K562 (cell line): ENCODE results near the gene LY6G5B. TPM values are rescaled to one million over a fixed set of nuclear protein-coding genes. Genes with fewer than 3 reads are reported as not detected.
A peak's percentile ranks its signal among the peaks of the same experiment; 100 is the strongest.

Experiments used
- SMARCB1 ChIP-seq: IDR thresholded peaks from 2 replicates; pipeline ENCODE4 v1.6.1; 2011; ENCODE audit warnings: improper control_type of control experiment, low read depth; ENCODE audit not compliant: insufficient read length
- SP1 ChIP-seq: sonication (generic); formaldehyde crosslinking; IDR thresholded peaks from 2 replicates; pipeline ENCODE4 v1.8.1; 2022; ENCODE audit warnings: mild to moderate bottlenecking, missing genetic modification reagents
- ZNF507 ChIP-seq: conservative IDR thresholded peaks from 2 replicates; pipeline ENCODE4 v1.6.1; 2017; ENCODE audit warnings: missing genetic modification characterization, missing compliant biosample characterization
- ZNF695 ChIP-seq: fragments of 450-650 bp; formaldehyde crosslinking; IDR thresholded peaks from 2 replicates; pipeline ENCODE4 v1.4.0; 2020; ENCODE audit warnings: mild to moderate bottlenecking, moderate library complexity
- ZNF830 ChIP-seq: fragments of 250-450 bp; sonication (Bioruptor Pico); IDR thresholded peaks from 2 replicates; pipeline ENCODE4 v1.5.0; 2021; ENCODE audit warnings: mild to moderate bottlenecking
- polyA plus RNA-seq, 8 experiments: library from polyadenylated mRNA; depleted of rRNA in 4 of 8; stranded (reverse) in 5 of 8; unstranded in 3 of 8; fragments of >200 nt; fragmentation: Nextera tagmentation in 2 of 8; fragmentation: Illumina TruSeq in 1 of 8; extraction: Ambion mirVana in 2 of 8; extraction: Trizol in 1 of 8; gene quantifications; 2 replicates each; pipeline versions ENCODE4 v1.2.1 to v1.2.3, GENCODE V29; 2011 to 2014; ENCODE audit warnings: inconsistent platforms in 1 of 8, missing spikeins in 1 of 8
- total RNA-seq, 7 experiments: library from RNA; depleted of rRNA in 6 of 7; stranded (reverse); fragments of >200 nt in 6 of 7; fragmentation: Illumina TruSeq in 2 of 7; extraction: Trizol in 2 of 7; gene quantifications; 2 replicates each; pipeline versions ENCODE4 v1.2.1 to v1.2.3, GENCODE V29; 2011 to 2021; ENCODE audit warnings: low replicate concordance in 1 of 7
- TF ChIP-seq, protein P1 (sequence below): fragments of 200-600 bp; sonication (generic); IDR thresholded peaks from one replicate; pipeline ENCODE4 v1.6.1; 2012; ENCODE audit warnings: mild to moderate bottlenecking, low read depth, low read length, inconsistent platforms
- TF ChIP-seq, protein P2 (sequence below), 3 experiments: fragments of 200-800 bp in 1 of 3; fragments of 250-450 bp in 1 of 3; fragments of 450-650 bp in 1 of 3; sonication (Bioruptor Pico) in 1 of 3; sonication (Bioruptor generic) in 1 of 3; formaldehyde crosslinking in 1 of 3; IDR thresholded peaks; 2 replicates each; pipeline versions ENCODE4 v1.6.1 to v1.8.0; 2016 to 2022; ENCODE audit warnings: mild to moderate bottlenecking in 2 of 3, missing genetic modification characterization in 2 of 3, missing compliant biosample characterization in 1 of 3, moderate library complexity in 1 of 3
- TF ChIP-seq, protein P3 (sequence below): fragments of 250-450 bp; sonication (Bioruptor Pico); IDR thresholded peaks from 2 replicates; pipeline ENCODE4 v1.5.0; 2021
- TF ChIP-seq, protein P4 (sequence below): fragments of 250-450 bp; sonication (Bioruptor Pico); IDR thresholded peaks from 2 replicates; pipeline ENCODE4 v1.9.0; 2021; ENCODE audit warnings: mild to moderate bottlenecking

Gene LY6G5B
- total and polyA plus RNA-seq, 9 of the 15 experiments (the other 6 are each of a cell fraction or from before 2014, with no cell fraction given) = 6.0 to 27.0 (median 7.5) TPM

- TF ChIP-seq, protein P1, sequence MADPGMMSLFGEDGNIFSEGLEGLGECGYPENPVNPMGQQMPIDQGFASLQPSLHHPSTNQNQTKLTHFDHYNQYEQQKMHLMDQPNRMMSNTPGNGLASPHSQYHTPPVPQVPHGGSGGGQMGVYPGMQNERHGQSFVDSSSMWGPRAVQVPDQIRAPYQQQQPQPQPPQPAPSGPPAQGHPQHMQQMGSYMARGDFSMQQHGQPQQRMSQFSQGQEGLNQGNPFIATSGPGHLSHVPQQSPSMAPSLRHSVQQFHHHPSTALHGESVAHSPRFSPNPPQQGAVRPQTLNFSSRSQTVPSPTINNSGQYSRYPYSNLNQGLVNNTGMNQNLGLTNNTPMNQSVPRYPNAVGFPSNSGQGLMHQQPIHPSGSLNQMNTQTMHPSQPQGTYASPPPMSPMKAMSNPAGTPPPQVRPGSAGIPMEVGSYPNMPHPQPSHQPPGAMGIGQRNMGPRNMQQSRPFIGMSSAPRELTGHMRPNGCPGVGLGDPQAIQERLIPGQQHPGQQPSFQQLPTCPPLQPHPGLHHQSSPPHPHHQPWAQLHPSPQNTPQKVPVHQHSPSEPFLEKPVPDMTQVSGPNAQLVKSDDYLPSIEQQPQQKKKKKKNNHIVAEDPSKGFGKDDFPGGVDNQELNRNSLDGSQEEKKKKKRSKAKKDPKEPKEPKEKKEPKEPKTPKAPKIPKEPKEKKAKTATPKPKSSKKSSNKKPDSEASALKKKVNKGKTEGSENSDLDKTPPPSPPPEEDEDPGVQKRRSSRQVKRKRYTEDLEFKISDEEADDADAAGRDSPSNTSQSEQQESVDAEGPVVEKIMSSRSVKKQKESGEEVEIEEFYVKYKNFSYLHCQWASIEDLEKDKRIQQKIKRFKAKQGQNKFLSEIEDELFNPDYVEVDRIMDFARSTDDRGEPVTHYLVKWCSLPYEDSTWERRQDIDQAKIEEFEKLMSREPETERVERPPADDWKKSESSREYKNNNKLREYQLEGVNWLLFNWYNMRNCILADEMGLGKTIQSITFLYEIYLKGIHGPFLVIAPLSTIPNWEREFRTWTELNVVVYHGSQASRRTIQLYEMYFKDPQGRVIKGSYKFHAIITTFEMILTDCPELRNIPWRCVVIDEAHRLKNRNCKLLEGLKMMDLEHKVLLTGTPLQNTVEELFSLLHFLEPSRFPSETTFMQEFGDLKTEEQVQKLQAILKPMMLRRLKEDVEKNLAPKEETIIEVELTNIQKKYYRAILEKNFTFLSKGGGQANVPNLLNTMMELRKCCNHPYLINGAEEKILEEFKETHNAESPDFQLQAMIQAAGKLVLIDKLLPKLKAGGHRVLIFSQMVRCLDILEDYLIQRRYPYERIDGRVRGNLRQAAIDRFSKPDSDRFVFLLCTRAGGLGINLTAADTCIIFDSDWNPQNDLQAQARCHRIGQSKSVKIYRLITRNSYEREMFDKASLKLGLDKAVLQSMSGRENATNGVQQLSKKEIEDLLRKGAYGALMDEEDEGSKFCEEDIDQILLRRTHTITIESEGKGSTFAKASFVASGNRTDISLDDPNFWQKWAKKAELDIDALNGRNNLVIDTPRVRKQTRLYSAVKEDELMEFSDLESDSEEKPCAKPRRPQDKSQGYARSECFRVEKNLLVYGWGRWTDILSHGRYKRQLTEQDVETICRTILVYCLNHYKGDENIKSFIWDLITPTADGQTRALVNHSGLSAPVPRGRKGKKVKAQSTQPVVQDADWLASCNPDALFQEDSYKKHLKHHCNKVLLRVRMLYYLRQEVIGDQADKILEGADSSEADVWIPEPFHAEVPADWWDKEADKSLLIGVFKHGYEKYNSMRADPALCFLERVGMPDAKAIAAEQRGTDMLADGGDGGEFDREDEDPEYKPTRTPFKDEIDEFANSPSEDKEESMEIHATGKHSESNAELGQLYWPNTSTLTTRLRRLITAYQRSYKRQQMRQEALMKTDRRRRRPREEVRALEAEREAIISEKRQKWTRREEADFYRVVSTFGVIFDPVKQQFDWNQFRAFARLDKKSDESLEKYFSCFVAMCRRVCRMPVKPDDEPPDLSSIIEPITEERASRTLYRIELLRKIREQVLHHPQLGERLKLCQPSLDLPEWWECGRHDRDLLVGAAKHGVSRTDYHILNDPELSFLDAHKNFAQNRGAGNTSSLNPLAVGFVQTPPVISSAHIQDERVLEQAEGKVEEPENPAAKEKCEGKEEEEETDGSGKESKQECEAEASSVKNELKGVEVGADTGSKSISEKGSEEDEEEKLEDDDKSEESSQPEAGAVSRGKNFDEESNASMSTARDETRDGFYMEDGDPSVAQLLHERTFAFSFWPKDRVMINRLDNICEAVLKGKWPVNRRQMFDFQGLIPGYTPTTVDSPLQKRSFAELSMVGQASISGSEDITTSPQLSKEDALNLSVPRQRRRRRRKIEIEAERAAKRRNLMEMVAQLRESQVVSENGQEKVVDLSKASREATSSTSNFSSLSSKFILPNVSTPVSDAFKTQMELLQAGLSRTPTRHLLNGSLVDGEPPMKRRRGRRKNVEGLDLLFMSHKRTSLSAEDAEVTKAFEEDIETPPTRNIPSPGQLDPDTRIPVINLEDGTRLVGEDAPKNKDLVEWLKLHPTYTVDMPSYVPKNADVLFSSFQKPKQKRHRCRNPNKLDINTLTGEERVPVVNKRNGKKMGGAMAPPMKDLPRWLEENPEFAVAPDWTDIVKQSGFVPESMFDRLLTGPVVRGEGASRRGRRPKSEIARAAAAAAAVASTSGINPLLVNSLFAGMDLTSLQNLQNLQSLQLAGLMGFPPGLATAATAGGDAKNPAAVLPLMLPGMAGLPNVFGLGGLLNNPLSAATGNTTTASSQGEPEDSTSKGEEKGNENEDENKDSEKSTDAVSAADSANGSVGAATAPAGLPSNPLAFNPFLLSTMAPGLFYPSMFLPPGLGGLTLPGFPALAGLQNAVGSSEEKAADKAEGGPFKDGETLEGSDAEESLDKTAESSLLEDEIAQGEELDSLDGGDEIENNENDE = no peak
- TF ChIP-seq, protein P2, sequence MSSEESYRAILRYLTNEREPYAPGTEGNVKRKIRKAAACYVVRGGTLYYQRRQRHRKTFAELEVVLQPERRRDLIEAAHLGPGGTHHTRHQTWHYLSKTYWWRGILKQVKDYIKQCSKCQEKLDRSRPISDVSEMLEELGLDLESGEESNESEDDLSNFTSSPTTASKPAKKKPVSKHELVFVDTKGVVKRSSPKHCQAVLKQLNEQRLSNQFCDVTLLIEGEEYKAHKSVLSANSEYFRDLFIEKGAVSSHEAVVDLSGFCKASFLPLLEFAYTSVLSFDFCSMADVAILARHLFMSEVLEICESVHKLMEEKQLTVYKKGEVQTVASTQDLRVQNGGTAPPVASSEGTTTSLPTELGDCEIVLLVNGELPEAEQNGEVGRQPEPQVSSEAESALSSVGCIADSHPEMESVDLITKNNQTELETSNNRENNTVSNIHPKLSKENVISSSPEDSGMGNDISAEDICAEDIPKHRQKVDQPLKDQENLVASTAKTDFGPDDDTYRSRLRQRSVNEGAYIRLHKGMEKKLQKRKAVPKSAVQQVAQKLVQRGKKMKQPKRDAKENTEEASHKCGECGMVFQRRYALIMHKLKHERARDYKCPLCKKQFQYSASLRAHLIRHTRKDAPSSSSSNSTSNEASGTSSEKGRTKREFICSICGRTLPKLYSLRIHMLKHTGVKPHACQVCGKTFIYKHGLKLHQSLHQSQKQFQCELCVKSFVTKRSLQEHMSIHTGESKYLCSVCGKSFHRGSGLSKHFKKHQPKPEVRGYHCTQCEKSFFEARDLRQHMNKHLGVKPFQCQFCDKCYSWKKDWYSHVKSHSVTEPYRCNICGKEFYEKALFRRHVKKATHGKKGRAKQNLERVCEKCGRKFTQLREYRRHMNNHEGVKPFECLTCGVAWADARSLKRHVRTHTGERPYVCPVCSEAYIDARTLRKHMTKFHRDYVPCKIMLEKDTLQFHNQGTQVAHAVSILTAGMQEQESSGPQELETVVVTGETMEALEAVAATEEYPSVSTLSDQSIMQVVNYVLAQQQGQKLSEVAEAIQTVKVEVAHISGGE (CRISPR knock-in tag; IDR thresholded peaks at IDR 0.05) = no peak
- TF ChIP-seq SP1 (CRISPR knock-in tag) = no peak
- peak; percentile 87; the same call in 1 of the 2 replicates for TF ChIP-seq ZNF830 (CRISPR knock-in tag)
- TF ChIP-seq SMARCB1 = no peak
- TF ChIP-seq, protein P3, sequence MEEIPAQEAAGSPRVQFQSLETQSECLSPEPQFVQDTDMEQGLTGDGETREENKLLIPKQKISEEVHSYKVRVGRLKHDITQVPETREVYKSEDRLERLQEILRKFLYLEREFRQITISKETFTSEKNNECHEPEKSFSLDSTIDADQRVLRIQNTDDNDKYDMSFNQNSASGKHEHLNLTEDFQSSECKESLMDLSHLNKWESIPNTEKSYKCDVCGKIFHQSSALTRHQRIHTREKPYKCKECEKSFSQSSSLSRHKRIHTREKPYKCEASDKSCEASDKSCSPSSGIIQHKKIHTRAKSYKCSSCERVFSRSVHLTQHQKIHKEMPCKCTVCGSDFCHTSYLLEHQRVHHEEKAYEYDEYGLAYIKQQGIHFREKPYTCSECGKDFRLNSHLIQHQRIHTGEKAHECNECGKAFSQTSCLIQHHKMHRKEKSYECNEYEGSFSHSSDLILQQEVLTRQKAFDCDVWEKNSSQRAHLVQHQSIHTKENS (CRISPR knock-in tag) = no peak
- TF ChIP-seq ZNF507 (tag) = no peak
- TF ChIP-seq, protein P4, sequence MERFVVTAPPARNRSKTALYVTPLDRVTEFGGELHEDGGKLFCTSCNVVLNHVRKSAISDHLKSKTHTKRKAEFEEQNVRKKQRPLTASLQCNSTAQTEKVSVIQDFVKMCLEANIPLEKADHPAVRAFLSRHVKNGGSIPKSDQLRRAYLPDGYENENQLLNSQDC = 0 out of 2 replicates have a peak, but pooled peaks have one; percentile 31
- no peak for TF ChIP-seq ZNF695 (CRISPR knock-in tag)
Measured at GRCh38 chr6:31663126-31663960, 6.4 kb upstream of the LY6G5B start (continued).
